ENCODE data around the gene DIPK1C. TPM values are rescaled to one million over a fixed set of nuclear protein-coding genes. Genes with fewer than 3 reads are reported as not detected.

Gene DIPK1C
- total and polyA plus RNA-seq, 9 of the 15 experiments (the other 6 are each of a cell fraction or from before 2014, with no cell fraction given), result 0.04 to 0.32 (median 0.15) TPM; not detected in 2

DNA sequence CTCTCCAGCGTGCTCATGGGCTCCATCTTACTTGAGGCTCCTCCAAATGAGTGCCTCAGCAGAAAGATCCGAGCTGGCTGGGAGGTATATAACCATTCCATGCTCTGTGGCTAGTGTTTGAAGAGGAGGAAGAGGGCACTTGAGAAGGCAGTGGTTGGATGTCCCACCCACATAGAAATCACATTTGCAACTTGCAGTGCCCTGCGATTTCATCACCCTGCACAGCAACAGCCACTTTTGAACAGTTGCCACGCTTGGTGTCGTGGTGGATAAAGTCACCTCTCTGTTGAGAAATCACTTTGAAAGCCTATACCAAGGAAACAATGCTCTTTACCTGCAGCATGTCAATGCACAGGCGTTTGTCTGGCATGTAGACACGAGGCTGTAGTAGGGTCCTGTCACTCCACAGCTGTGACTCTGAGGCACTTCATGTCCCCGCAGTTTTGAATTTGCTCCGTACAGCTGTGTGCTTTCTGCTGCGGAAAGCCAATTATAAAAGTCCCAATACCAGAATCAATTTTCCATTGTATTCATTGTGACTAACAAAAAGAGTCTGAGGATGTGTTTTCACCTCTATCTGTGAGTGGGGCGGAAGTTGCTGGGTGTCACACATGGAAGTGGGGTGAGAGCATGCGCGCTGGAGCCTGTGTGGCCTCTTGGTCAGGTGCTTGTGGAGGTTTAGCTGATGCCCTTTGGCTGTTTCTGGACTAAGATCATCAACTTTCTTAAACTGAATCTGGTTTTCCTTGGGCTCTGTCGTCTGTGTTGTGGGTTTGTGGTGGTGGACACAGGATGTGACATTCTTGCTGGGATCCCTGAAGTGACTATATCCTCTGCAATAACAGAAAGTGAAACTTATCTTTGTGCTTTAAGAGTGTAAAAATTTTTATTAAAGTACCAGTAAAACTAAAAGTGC is 41.9 kb upstream of the DIPK1C start (continued):
- TF ChIP-seq ATF4 (CRISPR knock-in tag; IDR thresholded peaks at IDR 0.05) (0 out of 2 replicates have a peak, but pooled peaks have one; percentile 16), ARID2 (IDR thresholded peaks at IDR 0.05) (no peak), GABPA (tag; conservative IDR thresholded peaks at IDR 0.05; ENCODE audit: low read depth) (peak; percentile 72), SOX6 (IDR thresholded peaks at IDR 0.05) (no peak), CREBBP (IDR thresholded peaks at IDR 0.05; ENCODE audit: low read depth, low read length) (no peak), ZNF398 (CRISPR knock-in tag; IDR thresholded peaks at IDR 0.05) (no peak), XRCC3 (IDR thresholded peaks at IDR 0.05) (no peak), KDM2B (CRISPR knock-in tag; IDR thresholded peaks at IDR 0.05) (no peak), TFAP4 (CRISPR knock-in tag; IDR thresholded peaks at IDR 0.05; ENCODE audit: borderline replicate concordance) (peak; percentile 26; the same call in 1 of the 2 replicates), NFYB (IDR thresholded peaks at IDR 0.05; ENCODE audit: extremely low read depth, insufficient read length) (no peak), ATF3 (IDR thresholded peaks at IDR 0.05) (peak; percentile 56; the same call in 1 of the 2 replicates), ATF3 (CRISPR knock-in tag; conservative IDR thresholded peaks at IDR 0.05) (no peak), ZNF655 (CRISPR knock-in tag; IDR thresholded peaks at IDR 0.05) (no peak), C11orf30 (IDR thresholded peaks at IDR 0.05; ENCODE audit: low read depth) (no peak), TCF7L2 (IDR thresholded peaks at IDR 0.05; ENCODE audit: low read depth, low read length) (no peak), NR1H2 (CRISPR knock-in tag; IDR thresholded peaks at IDR 0.05) (no peak)
- TF ChIP-seq, protein P1, sequence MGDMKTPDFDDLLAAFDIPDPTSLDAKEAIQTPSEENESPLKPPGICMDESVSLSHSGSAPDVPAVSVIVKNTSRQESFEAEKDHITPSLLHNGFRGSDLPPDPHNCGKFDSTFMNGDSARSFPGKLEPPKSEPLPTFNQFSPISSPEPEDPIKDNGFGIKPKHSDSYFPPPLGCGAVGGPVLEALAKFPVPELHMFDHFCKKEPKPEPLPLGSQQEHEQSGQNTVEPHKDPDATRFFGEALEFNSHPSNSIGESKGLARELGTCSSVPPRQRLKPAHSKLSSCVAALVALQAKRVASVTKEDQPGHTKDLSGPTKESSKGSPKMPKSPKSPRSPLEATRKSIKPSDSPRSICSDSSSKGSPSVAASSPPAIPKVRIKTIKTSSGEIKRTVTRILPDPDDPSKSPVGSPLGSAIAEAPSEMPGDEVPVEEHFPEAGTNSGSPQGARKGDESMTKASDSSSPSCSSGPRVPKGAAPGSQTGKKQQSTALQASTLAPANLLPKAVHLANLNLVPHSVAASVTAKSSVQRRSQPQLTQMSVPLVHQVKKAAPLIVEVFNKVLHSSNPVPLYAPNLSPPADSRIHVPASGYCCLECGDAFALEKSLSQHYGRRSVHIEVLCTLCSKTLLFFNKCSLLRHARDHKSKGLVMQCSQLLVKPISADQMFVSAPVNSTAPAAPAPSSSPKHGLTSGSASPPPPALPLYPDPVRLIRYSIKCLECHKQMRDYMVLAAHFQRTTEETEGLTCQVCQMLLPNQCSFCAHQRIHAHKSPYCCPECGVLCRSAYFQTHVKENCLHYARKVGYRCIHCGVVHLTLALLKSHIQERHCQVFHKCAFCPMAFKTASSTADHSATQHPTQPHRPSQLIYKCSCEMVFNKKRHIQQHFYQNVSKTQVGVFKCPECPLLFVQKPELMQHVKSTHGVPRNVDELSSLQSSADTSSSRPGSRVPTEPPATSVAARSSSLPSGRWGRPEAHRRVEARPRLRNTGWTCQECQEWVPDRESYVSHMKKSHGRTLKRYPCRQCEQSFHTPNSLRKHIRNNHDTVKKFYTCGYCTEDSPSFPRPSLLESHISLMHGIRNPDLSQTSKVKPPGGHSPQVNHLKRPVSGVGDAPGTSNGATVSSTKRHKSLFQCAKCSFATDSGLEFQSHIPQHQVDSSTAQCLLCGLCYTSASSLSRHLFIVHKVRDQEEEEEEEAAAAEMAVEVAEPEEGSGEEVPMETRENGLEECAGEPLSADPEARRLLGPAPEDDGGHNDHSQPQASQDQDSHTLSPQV (IDR thresholded peaks at IDR 0.05), result no peak
